DOHH2 (cell line): ENCODE data around the gene SEMG1.

ENCODE experiments used
- H3F3A ChIP-seq: fragments of 200-600 bp; sonication (generic), shearing (Covaris generic); 2 replicates; pipeline ENCODE4 v1.6.0; 2016; ENCODE audit warnings: antibody characterized with exemption, mild to moderate bottlenecking; ENCODE audit not compliant: control insufficient read depth, insufficient read depth
- H3K27ac ChIP-seq: fragments of 200-600 bp; sonication (generic); 2 replicates; pipeline ENCODE4 v1.5.1; 2014; ENCODE audit warnings: low read depth, mild to moderate bottlenecking, low read length, moderate library complexity
- H3K27me3 ChIP-seq: fragments of 200-600 bp; sonication (generic); 2 replicates; pipeline ENCODE4 v1.6.1; 2014; ENCODE audit warnings: mild to moderate bottlenecking, low read length, mixed read lengths; ENCODE audit not compliant: control insufficient read depth
- H3K36me3 ChIP-seq: fragments of 200-600 bp; sonication (generic); 2 replicates; pipeline ENCODE4 v1.6.1; 2014; ENCODE audit warnings: mild to moderate bottlenecking, low read length, moderate library complexity, mixed read lengths; ENCODE audit not compliant: control insufficient read depth
- H3K4me1 ChIP-seq: fragments of 200-600 bp; sonication (generic); 2 replicates; pipeline ENCODE4 v1.6.1; 2014; ENCODE audit warnings: mild to moderate bottlenecking, low read length, mixed read lengths; ENCODE audit not compliant: control insufficient read depth
- H3K4me2 ChIP-seq: fragments of 200-600 bp; sonication (generic); 2 replicates; pipeline ENCODE4 v1.6.0; 2014; ENCODE audit warnings: mild to moderate bottlenecking, low read length, moderate library complexity
- H3K4me3 ChIP-seq: fragments of 200-600 bp; sonication (generic); 2 replicates; pipeline ENCODE4 v1.5.1; 2014; ENCODE audit warnings: mild to moderate bottlenecking, low read length, mixed read lengths
- H3K79me2 ChIP-seq: fragments of 200-600 bp; sonication (generic); 2 replicates; pipeline ENCODE4 v1.6.1; 2014; ENCODE audit warnings: mild to moderate bottlenecking, low read length, mixed read lengths; ENCODE audit not compliant: control insufficient read depth
- H3K9me2 ChIP-seq: fragments of 200-600 bp; sonication (generic); replicated peaks from 2 replicates; pipeline ENCODE4 v1.6.1; 2014; ENCODE audit warnings: mild to moderate bottlenecking, low read length, mixed read lengths; ENCODE audit not compliant: control insufficient read depth
- H3K9me3 ChIP-seq: fragments of 200-600 bp; sonication (generic); 2 replicates; pipeline ENCODE4 v1.6.1; 2014; ENCODE audit warnings: antibody characterized with exemption, low read length, mixed read lengths; ENCODE audit not compliant: control insufficient read depth, insufficient read depth
- H4K20me1 ChIP-seq: fragments of 200-600 bp; sonication (generic); 2 replicates; pipeline ENCODE4 v1.6.0; 2014; ENCODE audit warnings: low read depth, mild to moderate bottlenecking, antibody characterized with exemption, low read length, moderate library complexity; ENCODE audit not compliant: control insufficient read depth, insufficient read depth
- EZH2phosphoT487 ChIP-seq: fragments of 200-600 bp; sonication (generic); IDR thresholded peaks from 2 replicates; pipeline ENCODE4 v1.6.1; 2017; ENCODE audit warnings: borderline replicate concordance, mild to moderate bottlenecking, antibody characterized with exemption, low read length, moderate library complexity, mixed read lengths
- TF ChIP-seq, protein P1 (sequence below): fragments of 200-600 bp; sonication (generic); IDR thresholded peaks from one replicate; pipeline ENCODE4 v1.5.1; 2014; ENCODE audit warnings: antibody characterized with exemption, mild to moderate bottlenecking, low read depth, low read length; ENCODE audit not compliant: poor library complexity, severe bottlenecking

SEMG1 gene

DNA sequence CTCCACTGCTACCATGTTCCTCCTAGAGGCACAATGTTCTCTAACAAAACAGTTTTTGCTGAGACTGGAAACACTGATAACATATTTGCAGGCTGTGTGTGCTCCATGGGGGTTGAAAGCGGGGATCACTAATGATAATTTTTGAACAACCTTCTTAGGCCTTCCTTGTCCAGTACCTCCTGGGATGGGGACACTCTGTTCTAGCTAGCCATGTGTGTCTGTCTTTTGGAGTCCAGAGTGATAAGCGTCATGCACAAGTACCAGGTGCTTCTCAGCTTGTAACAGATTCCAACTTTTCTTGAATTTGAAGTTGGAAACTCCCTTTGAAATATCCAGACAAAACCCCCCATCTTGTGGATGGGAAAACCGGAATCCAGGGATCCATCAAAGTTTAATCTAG is 17.0 kb upstream of the SEMG1 start:
- Histone ChIP-seq H3K79me2 (no peaks in the 10 kb centered on the region), H3K9me2 (no peaks in the 10 kb centered on the region), H4K20me1 (no peaks in the 10 kb centered on the region), H3K4me1 (no peaks in the 10 kb centered on the region), H3K9me3 (no peaks in the 10 kb centered on the region), H3K4me2 (no peak overlapping the region), H3K36me3 (no peaks in the 10 kb centered on the region), H3K4me3 (no peak overlapping the region), H3K27me3 (peaks cover 3% of the 10 kb centered on the region; the same call in 1 of the 2 replicates), H3K27ac (no peak overlapping the region), H3F3A (no peaks in the 10 kb centered on the region)
- TF ChIP-seq, protein P1, sequence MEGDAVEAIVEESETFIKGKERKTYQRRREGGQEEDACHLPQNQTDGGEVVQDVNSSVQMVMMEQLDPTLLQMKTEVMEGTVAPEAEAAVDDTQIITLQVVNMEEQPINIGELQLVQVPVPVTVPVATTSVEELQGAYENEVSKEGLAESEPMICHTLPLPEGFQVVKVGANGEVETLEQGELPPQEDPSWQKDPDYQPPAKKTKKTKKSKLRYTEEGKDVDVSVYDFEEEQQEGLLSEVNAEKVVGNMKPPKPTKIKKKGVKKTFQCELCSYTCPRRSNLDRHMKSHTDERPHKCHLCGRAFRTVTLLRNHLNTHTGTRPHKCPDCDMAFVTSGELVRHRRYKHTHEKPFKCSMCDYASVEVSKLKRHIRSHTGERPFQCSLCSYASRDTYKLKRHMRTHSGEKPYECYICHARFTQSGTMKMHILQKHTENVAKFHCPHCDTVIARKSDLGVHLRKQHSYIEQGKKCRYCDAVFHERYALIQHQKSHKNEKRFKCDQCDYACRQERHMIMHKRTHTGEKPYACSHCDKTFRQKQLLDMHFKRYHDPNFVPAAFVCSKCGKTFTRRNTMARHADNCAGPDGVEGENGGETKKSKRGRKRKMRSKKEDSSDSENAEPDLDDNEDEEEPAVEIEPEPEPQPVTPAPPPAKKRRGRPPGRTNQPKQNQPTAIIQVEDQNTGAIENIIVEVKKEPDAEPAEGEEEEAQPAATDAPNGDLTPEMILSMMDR: no peak
- no peak for TF ChIP-seq EZH2phosphoT487

DNA sequence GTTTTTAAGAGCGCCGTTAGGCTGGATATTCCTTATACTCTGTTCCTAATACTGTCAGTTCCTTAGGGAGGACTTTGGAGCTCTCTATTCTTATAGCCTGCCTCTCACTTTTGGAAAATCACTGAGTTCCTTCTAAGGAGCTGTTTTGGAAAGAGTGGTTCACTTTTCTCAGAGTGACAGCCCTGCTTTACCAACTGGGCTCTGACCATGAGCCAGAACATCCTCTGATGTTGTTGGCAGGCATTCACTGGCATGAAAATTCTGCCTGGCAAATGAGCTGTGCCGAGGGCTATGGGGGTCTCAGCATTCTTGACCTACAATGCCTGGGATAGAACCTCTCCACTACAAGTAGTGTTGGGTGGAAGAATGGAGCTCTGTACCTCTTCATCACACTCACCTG is 14.9 kb upstream of the SEMG1 start:
- Histone ChIP-seq H3K79me2 (no peaks in the 10 kb centered on the region), H3K4me1 (no peaks in the 10 kb centered on the region), H3F3A (no peaks in the 10 kb centered on the region), H3K27me3 (no peaks in the 10 kb centered on the region; the same call in 1 of the 2 replicates), H3K4me2 (no peak overlapping the region), H3K36me3 (no peaks in the 10 kb centered on the region), H3K4me3 (no peak overlapping the region), H4K20me1 (no peaks in the 10 kb centered on the region), H3K9me3 (no peaks in the 10 kb centered on the region), H3K27ac (no peak overlapping the region), H3K9me2 (no peaks in the 10 kb centered on the region)
- TF ChIP-seq, protein P1: no peak
- no peak for TF ChIP-seq EZH2phosphoT487

DNA sequence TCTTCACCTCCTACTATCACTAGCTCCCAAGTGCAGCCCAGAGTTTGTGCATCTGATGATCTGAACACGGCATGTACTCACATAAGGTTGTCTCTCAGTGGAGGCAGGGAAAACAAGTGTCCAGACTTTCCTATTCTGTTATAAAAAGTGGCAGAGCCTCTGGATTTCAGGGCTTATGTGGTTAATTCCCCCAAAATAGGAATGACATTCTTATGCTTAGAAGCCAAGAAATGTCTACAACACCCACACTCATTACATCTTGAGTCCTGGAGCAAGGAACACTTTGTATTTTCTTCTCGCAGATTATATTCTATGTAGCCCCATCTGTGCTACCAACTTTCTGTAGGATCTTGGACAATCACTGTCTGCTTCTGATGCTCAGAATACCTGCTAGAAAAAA is 13.5 kb upstream of the SEMG1 start:
- H3K4me3 ChIP-seq: no peak overlapping the region
- H4K20me1 ChIP-seq: no peaks in the 10 kb centered on the region
- H3K4me2 ChIP-seq: no peak overlapping the region
- H3K36me3 ChIP-seq: no peaks in the 10 kb centered on the region
- H3K9me2 ChIP-seq: no peaks in the 10 kb centered on the region
- H3K27me3 ChIP-seq: no peaks in the 10 kb centered on the region; the same call in 1 of the 2 replicates
- H3F3A ChIP-seq: no peaks in the 10 kb centered on the region
- no peaks in the 10 kb centered on the region for H3K9me3 ChIP-seq
- H3K79me2 ChIP-seq: no peaks in the 10 kb centered on the region
- no peaks in the 10 kb centered on the region for H3K4me1 ChIP-seq
- TF ChIP-seq, protein P1: no peak
- no peak for TF ChIP-seq EZH2phosphoT487
- H3K27ac ChIP-seq: no peak overlapping the region
